Activated CD4-positive, alpha-beta T cell treated with anti-CD3 and anti-CD28 coated beads for 36 hours (primary cell): Measurements from ENCODE around the gene DCAF10. TPM values are rescaled to one million over a fixed set of nuclear protein-coding genes. Genes with fewer than 3 reads are reported as not detected.
"Not testable (repeated sequence)": the region's sequence is repeated elsewhere in the genome, so short reads cannot be mapped to it uniquely, and the experiment has no call there.

Experiments used
- ATAC-seq: fragments of 200-7000 bp; cut with Tn5 transposase; one replicate; pipeline ENCODE4 v1.10.0; 2021; ENCODE audit warnings: mild to moderate bottlenecking, moderate library complexity
- CTCF ChIA-PET: fragments of 350-600 bp; sonication (Branson Sonifier 250); formaldehyde crosslinking; loops from one replicate; lab custom pipeline; 2021; ENCODE audit warnings: antibody characterized with exemption; lab: Charles Lee
- POLR2A ChIA-PET: fragments of 350-600 bp; sonication (Branson Sonifier 250); formaldehyde crosslinking; loops from one replicate; lab custom pipeline; 2021; ENCODE audit warnings: antibody characterized with exemption, inconsistent platforms; lab: Charles Lee
- DNase-seq: peaks from one replicate; pipeline ENCODE4 v3.0.0-alpha.2; 2020
- H3K27ac Mint-ChIP-seq: one replicate; pipeline ENCODE4 v1.8.0; 2021; ENCODE audit warnings: mixed read lengths
- H3K27me3 Mint-ChIP-seq: one replicate; pipeline ENCODE4 v1.8.0; 2021; ENCODE audit warnings: mixed read lengths
- H3K36me3 Mint-ChIP-seq: one replicate; pipeline ENCODE4 v1.8.0; 2021; ENCODE audit warnings: low read depth, mixed read lengths
- H3K4me1 Mint-ChIP-seq: one replicate; pipeline ENCODE4 v1.8.0; 2021; ENCODE audit warnings: mixed read lengths
- H3K4me3 Mint-ChIP-seq: one replicate; pipeline ENCODE4 v1.8.0; 2021; ENCODE audit warnings: mild to moderate bottlenecking, moderate library complexity, mixed read lengths
- H3K9me3 Mint-ChIP-seq: one replicate; pipeline ENCODE4 v1.8.0; 2021; ENCODE audit warnings: low read depth, mixed read lengths
- intact Hi-C, 2 experiments: fragments of 100-400 bp; cut with DNase I in 1 of 2; cut with micrococcal nuclease in 1 of 2; formaldehyde crosslinking; loops; one replicate each; pipeline versions ENCODE4 v1.14.2 to v1.15.1; 2022 to 2024; cut with DNase I, micrococcal nuclease
- total RNA-seq, 2 experiments: library from RNA; stranded (reverse); gene quantifications; one replicate each; pipeline ENCODE4 v1.2.3, GENCODE V29; 2021

The DCAF10 gene
- total RNA-seq, 2 experiments from 2014 or later, result 13.9 to 15.4 TPM

- DNase-seq, intact Hi-C loops, H3K27me3 Mint-ChIP-seq, H3K9me3 Mint-ChIP-seq, H3K27ac Mint-ChIP-seq, ATAC-seq, POLR2A ChIA-PET, H3K4me3 Mint-ChIP-seq, H3K4me1 Mint-ChIP-seq: not testable (repeated sequence)
- CTCF ChIA-PET, result interaction anchor here (0.6 kb wide), 1 partner anchor 53 kb away, joined by 3 read pairs; no protein-coding TSS in a partner anchor
- H3K36me3 Mint-ChIP-seq, result peaks cover 55% of the 10 kb centered on the region
Observed at GRCh38 chr9:37825174-37825573, 24.6 kb downstream of the DCAF10 start.

DNA sequence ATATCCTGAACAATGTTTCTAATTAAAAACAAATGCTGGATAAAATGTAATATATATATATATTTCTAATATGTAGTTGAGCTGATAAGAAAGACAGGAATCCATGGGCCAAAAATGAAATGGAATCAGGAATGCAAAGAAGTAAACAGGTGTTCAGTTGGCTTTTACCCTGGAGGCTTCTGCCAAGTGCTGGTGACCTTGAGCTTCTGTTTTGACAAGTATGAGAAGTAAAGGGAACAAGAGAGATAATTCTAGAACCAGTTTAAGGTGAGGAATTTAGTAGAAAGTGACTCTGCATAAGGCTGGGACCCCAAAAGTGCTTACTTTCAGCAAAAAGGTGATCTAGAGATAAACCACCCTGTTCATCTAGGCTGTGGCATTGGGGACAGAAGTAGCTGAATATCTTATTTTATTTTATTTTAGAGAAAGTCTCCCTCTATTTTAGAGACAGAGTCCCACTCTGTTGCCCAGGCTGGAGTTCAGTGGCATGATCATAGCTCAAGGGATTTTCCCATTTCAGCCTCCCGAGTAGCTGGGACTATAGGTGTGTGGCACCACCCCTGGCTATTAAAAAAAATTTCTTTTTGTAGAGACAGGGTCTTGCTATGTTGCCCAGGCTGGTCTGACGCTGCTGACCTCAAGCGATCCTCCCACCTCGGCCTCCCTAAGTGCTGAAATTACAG lies 27.0 kb downstream of the DCAF10 start:
- no peak for DNase-seq
- ChIA-PET POLR2A (no interaction called here), CTCF (no interaction called here)
- Mint-ChIP-seq H3K4me3 (no peak overlapping the region), H3K36me3 (peaks cover 35% of the 10 kb centered on the region), H3K27ac (no peak overlapping the region), H3K4me1 (no peaks in the 10 kb centered on the region), H3K9me3 (no peaks in the 10 kb centered on the region), H3K27me3 (no peaks in the 10 kb centered on the region)
- no peak for ATAC-seq
- intact Hi-C loops, result no loop called here

DNA sequence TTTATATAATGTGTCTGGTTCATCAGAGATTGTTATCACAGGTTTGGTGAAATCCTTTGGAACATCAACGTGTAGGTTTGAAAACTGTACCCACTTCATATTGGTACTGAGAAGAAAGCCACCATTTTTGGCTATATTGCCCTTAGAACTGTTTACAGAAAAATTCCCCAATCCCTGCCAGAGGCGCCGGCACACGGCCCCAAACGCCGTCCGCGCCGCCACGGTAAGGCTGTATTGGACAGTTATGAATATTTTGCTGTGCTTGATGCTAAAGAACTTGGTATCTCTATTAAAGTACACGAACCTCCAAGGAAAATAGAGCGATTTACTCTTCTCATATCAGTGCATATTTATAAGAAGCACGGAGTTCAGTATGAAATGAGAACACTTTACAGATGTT lies 35.2 kb downstream of the DCAF10 start:
- peaks cover 11% of the 10 kb centered on the region for H3K4me1 Mint-ChIP-seq
- no peak overlapping the region for H3K4me3 Mint-ChIP-seq
- peaks cover 9% of the 10 kb centered on the region for H3K36me3 Mint-ChIP-seq
- no peaks in the 10 kb centered on the region for H3K27me3 Mint-ChIP-seq
- CTCF ChIA-PET, result no interaction called here
- H3K27ac Mint-ChIP-seq, result no peak overlapping the region
- H3K9me3 Mint-ChIP-seq, result no peaks in the 10 kb centered on the region
- ATAC-seq, result no peak
- DNase-seq, result no peak
- POLR2A ChIA-PET, result no interaction called here
- intact Hi-C loops, result loop anchor here in 1 of 2 experiments (2.0 to 5.0 kb wide), 2 partner anchors 54 to 67 kb away; no protein-coding TSS in a partner anchor

DNA sequence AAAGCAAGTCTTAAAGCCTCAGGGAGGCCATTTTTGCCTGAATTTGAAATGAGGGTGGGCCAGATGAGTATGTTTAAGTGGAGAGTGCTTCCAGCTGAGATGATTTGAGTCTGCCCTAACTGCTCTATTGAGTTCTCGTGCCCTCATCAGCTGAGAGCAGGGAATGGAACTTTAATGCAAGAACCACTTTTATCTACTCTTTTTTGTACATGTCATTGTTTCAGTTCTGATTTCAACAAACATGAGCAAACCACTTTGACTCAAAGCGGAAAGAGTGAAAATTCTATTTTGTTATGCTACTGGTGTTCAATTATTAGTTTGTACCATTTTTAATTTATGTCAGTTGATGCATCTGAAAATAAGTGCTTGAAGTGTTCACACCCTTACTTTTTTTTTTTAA lies 35.8 kb downstream of the DCAF10 start:
- ATAC-seq (peak; percentile 85), DNase-seq (peak; percentile 31)
- H3K36me3 Mint-ChIP-seq, result peaks cover 9% of the 10 kb centered on the region
- no peaks in the 10 kb centered on the region for H3K27me3 Mint-ChIP-seq
- peaks cover 11% of the 10 kb centered on the region for H3K4me1 Mint-ChIP-seq
- CTCF ChIA-PET, result no interaction called here
- no peaks in the 10 kb centered on the region for H3K9me3 Mint-ChIP-seq
- intact Hi-C loops, result loop anchor here in 1 of 2 experiments (2.0 to 5.0 kb wide), 2 partner anchors 54 to 66 kb away; no protein-coding TSS in a partner anchor
- H3K27ac Mint-ChIP-seq, result no peak overlapping the region
- H3K4me3 Mint-ChIP-seq, result no peak overlapping the region
- POLR2A ChIA-PET, result no interaction called here

GRCh38 chr9:37839496-37840461 lies 39.2 kb downstream of the DCAF10 start:
- ChIA-PET CTCF (interaction anchor here (0.9 to 1.3 kb wide), 2 partner anchors 15 to 34 kb away, joined by 3 read pairs; no protein-coding TSS in a partner anchor), POLR2A (no interaction called here)
- DNase-seq (no peak), ATAC-seq (no peak)
- H3K27me3 Mint-ChIP-seq, result no peaks in the 10 kb centered on the region
- no peak overlapping the region for H3K4me3 Mint-ChIP-seq
- no peaks in the 10 kb centered on the region for H3K9me3 Mint-ChIP-seq
- peaks cover 15% of the 10 kb centered on the region for H3K36me3 Mint-ChIP-seq
- peaks cover 11% of the 10 kb centered on the region for H3K4me1 Mint-ChIP-seq
- no peak overlapping the region for H3K27ac Mint-ChIP-seq
- intact Hi-C loops, result loop anchor here in 1 of 2 experiments (5.0 kb wide), 2 partner anchors 57 to 92 kb away; no protein-coding TSS in a partner anchor

DNA sequence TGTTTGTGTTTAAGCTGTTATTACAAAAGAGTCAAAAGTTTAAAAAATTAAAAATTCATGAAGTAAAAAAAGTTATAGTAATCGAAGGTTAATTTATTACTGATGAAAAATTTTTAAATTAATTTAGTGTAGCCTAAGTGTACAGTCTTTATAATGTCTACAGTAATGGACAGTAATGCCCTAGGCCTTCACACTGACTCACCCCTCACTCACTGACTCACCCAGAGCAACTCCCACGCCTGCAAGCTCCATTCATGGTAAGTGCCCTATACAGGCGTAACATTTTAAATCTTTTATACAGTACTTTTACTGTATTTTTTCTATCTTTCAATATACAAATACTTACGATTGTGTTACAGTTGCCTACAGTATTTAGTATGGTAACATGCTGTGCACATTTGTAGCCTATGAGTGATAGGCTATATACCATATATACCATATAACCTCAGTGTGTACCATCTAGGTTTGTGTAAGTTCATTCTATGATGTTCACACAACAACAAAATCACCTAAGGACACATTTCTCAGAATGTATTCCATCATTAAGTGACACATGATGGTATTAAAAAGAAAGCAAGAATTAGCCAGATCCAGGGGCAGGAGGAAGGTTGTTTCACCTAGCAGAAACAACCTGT lies 40.1 kb downstream of the DCAF10 start:
- Mint-ChIP-seq H3K4me1 (peaks cover 11% of the 10 kb centered on the region), H3K27me3 (no peaks in the 10 kb centered on the region), H3K9me3 (no peaks in the 10 kb centered on the region), H3K4me3 (no peak overlapping the region), H3K27ac (no peak overlapping the region), H3K36me3 (peaks cover 20% of the 10 kb centered on the region)
- ChIA-PET CTCF (interaction anchor here (1.3 kb wide), 1 partner anchor 14 kb away, joined by 3 read pairs; no protein-coding TSS in a partner anchor), POLR2A (no interaction called here)
- peak; percentile 41 for DNase-seq
- intact Hi-C loops, result loop anchor here in 1 of 2 experiments (5.0 kb wide), 1 partner anchor 93 kb away; no protein-coding TSS in a partner anchor
- ATAC-seq, result peak; percentile 58

GRCh38 chr9:37852222-37852621 lies 51.6 kb downstream of the DCAF10 start:
- H3K4me3 Mint-ChIP-seq, result no peak overlapping the region

GRCh38 chr9:37856551-37856950 lies 56.0 kb downstream of the DCAF10 start:
- ChIA-PET CTCF (no interaction called here), POLR2A (no interaction called here)
- Mint-ChIP-seq H3K4me3 (no peak overlapping the region), H3K27ac (no peak overlapping the region), H3K27me3 (no peaks in the 10 kb centered on the region), H3K4me1 (no peaks in the 10 kb centered on the region), H3K36me3 (peaks cover 15% of the 10 kb centered on the region), H3K9me3 (no peaks in the 10 kb centered on the region)
- DNase-seq (no peak), ATAC-seq (no peak)
- intact Hi-C loops, result loop anchor here in 1 of 2 experiments (5.0 kb wide), 1 partner anchor 109 kb away; no protein-coding TSS in a partner anchor

More at GRCh38 chr9:37852222-37852621, 51.6 kb downstream of the DCAF10 start:
- intact Hi-C loops, result no loop called here
- no peaks in the 10 kb centered on the region for H3K27me3 Mint-ChIP-seq
- H3K4me1 Mint-ChIP-seq, result no peaks in the 10 kb centered on the region
- POLR2A ChIA-PET, result no interaction called here
- CTCF ChIA-PET, result interaction anchor here (0.6 to 1.5 kb wide), 2 partner anchors 8 to 52 kb away, joined by 3 to 5 read pairs; partner anchors contain the start of gene DCAF10
- no peak for ATAC-seq
- H3K9me3 Mint-ChIP-seq, result no peaks in the 10 kb centered on the region
- no peak overlapping the region for H3K27ac Mint-ChIP-seq
- peaks cover 13% of the 10 kb centered on the region for H3K36me3 Mint-ChIP-seq
- DNase-seq, result no peak

- ChIA-PET CTCF (interaction anchor here (0.8 kb wide), 1 partner anchor 66 kb away, joined by 3 read pairs; no protein-coding TSS in a partner anchor), POLR2A (no interaction called here)
- Mint-ChIP-seq H3K4me1 (no peaks in the 10 kb centered on the region), H3K36me3 (peaks cover 16% of the 10 kb centered on the region), H3K27me3 (no peaks in the 10 kb centered on the region), H3K27ac (no peak overlapping the region), H3K4me3 (no peak overlapping the region), H3K9me3 (no peaks in the 10 kb centered on the region)
- intact Hi-C loops, result loop anchor here in 1 of 2 experiments (5.0 kb wide), 1 partner anchor 112 kb away; no protein-coding TSS in a partner anchor
- ATAC-seq, result no peak
- no peak for DNase-seq
Observed at GRCh38 chr9:37859043-37859442, 58.4 kb downstream of the DCAF10 start.

- intact Hi-C loops, result no loop called here
- DNase-seq (no peak), ATAC-seq (no peak)
- Mint-ChIP-seq H3K36me3 (peaks cover 16% of the 10 kb centered on the region), H3K27ac (no peak overlapping the region), H3K4me1 (no peaks in the 10 kb centered on the region), H3K9me3 (no peaks in the 10 kb centered on the region), H3K27me3 (no peaks in the 10 kb centered on the region), H3K4me3 (no peak overlapping the region)
- POLR2A ChIA-PET, result no interaction called here
- CTCF ChIA-PET, result interaction anchor here (0.5 kb wide), 1 partner anchor 77 kb away, joined by 3 read pairs; the partner anchor contains the start of gene EXOSC3
Observed at GRCh38 chr9:37862530-37862929, 61.9 kb downstream of the DCAF10 start.
